ENCODE measurements around the gene PSPC1. TPM values are rescaled to one million over a fixed set of nuclear protein-coding genes. Genes with fewer than 3 reads are reported as not detected.
"Not testable (repeated sequence)": the region's sequence is repeated elsewhere in the genome, so short reads cannot be mapped to it uniquely, and the experiment has no call there.

PSPC1 gene
- total RNA-seq, 1 donor from 2014 or later: 40.0 TPM

DNA sequence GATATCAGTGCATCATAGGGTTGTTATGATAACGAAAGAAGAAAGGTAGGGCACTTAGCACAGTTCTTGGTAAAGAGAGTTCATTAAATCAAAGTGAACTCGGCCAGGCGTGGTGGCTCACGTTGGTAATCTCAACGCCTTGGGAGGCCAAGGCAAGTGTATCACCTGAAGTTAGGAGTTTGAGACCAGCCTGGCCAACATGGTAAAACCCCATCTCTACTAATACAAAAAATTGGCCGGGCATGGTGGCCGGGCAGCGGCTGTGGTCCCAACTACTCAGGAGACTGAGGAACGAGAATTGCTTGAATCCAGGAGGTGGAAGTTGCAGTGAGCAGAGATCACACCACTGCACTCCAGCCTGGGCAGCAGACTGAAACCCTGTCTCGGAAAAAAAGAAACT lies 19.1 kb downstream of the PSPC1 start:
- DNase-seq (ENCODE audit: low spot score): no peak

DNA sequence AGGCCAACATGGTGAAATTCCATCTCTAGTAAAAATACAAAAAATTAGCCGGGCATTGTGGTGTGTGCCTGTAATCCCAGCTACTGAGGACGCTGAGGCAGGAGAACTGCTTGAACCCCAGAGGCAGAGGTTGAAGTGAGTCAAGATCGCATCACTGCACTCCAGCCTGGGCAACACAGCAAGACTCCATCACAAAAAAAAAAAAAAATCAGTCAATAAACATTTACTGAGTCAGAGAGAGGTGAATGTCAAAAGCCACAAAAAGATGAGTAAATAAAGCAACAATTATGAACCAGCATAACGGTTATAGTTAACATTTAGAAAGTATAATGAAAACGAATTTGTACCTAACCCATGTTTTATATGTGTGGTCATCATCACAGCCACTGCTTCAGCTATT lies 23.1 kb downstream of the PSPC1 start:
- DNase-seq (ENCODE audit: low spot score): no peak

DNA sequence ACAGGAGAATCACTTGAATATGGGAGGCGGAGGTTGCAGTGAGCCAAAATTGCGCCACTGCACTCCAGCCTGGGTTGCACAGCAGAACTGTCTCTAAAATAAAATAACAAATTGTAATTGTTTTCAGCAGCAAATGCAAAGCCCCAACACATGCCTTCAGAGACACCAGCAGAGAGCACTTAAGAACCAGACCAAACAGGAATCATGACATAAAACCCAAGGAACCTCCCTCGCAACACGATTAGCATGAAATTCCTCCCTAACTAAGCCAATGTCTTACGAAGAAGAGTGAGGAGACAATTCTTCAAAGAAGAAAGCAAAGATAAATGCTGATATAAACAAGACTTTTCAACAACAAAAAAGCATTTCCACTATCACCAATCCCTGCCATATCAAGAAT lies 40.1 kb downstream of the PSPC1 start:
- no peak for DNase-seq (ENCODE audit: low spot score)

GRCh38 chr13:19737844-19738557 lies 44.7 kb downstream of the PSPC1 start:
- DNase-seq (ENCODE audit: low spot score): no peak

DNA sequence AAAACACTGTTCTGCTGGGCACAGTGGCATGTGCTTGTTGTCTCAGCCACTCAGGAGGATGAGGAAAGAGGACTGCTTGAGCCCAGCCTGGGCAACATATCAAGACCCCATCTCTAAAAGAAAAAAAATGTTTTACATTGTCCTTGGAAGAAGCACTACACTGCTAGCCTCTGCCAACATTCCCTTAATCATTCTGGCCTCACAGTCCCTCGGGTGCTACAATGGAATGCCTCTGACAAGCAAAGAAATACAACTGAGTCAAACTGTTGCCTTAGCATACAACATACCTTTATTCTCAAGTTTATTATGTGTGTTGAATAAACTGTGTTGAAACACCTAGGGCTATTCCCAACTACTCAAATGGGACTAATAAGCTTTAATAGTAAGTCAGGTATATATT lies 56.1 kb downstream of the PSPC1 start:
- no peak for DNase-seq (ENCODE audit: low spot score)

GRCh38 chr13:19725320-19725719 lies 57.4 kb downstream of the PSPC1 start:
- no peak for DNase-seq (ENCODE audit: low spot score)

- DNase-seq (ENCODE audit: low spot score): no peak
These were observed 62.7 kb downstream of the PSPC1 start for GRCh38 chr13:19720039-19720438.

DNA sequence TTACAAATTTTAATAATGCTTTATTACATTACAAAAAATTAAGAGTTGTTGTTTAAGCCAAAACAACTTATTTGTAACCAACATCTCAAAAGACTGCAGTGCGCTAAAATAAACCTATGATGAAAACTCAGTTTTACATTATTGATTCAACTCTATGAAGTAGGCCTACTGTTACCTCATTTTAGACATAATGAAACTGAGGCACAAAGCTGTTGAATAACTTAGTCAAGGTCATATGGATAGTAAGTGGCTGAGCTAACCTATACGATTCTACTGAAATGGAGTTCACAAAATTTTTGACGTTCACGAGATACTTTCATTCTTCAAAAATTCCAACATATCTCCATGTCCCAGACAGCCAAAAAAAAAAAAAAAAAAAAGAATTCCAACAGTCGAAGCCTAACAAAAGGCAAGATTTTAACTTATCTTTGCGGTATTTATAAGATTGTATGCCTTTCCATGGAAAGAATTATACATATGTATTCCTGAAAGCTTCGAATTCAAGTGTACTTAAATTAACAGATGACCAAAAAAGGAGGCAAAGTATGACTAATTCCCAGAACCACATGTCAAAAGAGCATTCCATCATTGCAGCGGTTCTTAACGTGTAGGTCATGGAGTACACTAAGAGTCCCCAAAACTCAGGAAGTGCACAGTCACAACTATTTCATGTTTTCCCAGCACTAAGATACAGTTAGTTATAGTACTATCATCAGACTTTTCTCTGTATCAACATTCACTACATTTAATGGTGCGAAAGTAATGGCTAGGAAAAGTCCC lies 69.4 kb downstream of the PSPC1 start:
- DNase-seq (ENCODE audit: low spot score): no peak

GRCh38 chr13:19709782-19710181 lies 73.0 kb downstream of the PSPC1 start:
- DNase-seq (ENCODE audit: low spot score): not testable (repeated sequence)

DNA sequence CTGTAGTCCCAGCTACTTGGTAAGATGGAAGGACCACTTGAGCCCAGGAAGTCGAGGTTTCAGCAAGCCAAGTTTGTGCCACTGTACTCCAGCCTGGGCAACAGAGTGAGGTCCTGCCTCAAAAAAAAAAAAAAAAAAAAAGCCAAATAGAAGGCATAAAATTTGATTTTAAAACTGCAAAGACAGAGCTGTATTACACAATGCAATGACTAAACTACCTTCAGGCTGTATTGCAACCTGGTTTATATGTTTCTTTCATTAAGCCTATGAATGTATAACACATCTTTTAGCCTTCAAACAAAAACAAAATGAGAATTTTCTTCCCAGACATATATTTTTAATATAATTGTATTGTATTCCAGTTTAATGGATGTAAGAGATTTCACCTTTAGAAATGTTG lies 73.7 kb downstream of the PSPC1 start:
- not testable (repeated sequence) for DNase-seq (ENCODE audit: low spot score)

- not testable (repeated sequence) for DNase-seq (ENCODE audit: low spot score)
These were observed 78.5 kb downstream of the PSPC1 start for GRCh38 chr13:19704256-19704655.

DNA sequence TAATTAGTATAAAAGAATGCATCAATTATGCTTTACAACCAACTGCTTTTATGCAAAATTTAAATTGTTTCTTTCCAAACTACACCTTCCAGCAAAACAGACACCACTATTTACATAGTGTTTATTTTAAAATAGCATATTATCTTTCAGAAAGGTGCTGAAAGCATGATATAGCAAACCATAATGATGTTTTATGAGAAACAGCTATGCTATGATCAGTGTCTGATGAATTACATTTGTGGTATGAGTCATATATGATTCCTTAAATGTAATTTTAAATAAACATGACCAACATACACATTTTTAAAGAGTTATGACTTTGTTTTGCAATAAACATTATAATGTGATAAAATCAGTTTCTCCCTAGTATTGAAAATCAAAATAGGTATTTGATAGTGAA lies 81.1 kb downstream of the PSPC1 start:
- DNase-seq (ENCODE audit: low spot score): not testable (repeated sequence)

GRCh38 chr13:19700963-19701362 lies 81.8 kb downstream of the PSPC1 start:
- DNase-seq (ENCODE audit: low spot score): not testable (repeated sequence)

- no peak for DNase-seq (ENCODE audit: low spot score)
These were observed 86.9 kb downstream of the PSPC1 start for GRCh38 chr13:19695829-19696228.

DNA sequence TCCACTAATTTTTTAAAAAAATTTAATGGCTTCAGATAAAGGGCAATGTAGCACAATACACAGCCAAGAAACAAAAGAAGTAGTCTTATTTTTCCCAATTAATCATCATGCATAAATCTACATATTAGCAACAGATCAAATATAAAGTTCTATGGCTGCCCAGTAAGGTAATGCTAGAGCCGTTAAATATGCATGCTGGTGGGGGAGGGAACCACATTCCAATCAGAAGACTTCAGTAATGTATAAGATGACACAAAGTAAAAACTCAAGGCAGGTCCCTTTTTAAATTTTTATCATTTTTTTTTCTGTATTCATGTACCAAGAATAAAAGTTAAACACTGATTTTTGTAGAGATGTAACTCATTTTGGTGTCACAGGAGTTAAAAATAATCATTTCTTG lies 87.3 kb downstream of the PSPC1 start:
- DNase-seq (ENCODE audit: low spot score): no peak

DNA sequence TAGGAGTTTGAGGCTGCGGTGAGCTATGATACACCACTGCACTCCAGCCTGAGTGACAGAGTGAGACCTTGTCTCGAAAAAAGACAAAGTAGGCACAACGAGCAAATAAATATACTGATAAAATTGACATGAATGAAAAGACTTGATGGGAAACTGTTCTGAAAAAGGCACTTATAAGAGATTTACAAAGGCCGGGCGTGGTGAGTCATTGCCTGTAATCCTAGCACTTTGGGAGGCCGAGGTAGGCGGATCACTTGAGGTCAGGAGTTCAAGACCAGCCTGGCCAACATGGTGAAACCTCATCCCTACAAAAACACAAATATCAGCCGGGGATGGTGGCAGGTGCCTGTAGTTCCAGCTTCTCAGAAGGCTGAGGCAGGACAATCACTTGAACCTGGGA lies 91.3 kb downstream of the PSPC1 start:
- DNase-seq (ENCODE audit: low spot score): not testable (repeated sequence)

DNA sequence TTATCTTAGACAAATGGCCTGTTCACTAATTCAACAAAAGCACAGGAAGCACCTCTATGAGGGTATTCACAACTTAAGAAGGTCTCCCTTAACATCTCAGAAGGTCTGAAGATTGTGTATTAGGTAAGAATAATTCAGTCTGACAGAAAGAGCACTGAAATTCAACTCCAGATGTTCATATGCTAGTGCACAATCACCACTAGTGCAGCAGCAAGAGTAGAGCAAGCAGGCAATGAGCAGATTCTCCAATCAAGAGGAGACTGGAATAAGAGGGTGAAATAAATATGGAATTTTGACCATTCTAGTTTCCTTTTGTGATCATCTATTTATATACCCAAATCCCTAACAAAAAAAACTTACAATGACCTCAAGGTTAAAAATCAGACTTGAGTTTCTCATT lies 97.3 kb downstream of the PSPC1 start:
- no peak for DNase-seq (ENCODE audit: low spot score)

DNA sequence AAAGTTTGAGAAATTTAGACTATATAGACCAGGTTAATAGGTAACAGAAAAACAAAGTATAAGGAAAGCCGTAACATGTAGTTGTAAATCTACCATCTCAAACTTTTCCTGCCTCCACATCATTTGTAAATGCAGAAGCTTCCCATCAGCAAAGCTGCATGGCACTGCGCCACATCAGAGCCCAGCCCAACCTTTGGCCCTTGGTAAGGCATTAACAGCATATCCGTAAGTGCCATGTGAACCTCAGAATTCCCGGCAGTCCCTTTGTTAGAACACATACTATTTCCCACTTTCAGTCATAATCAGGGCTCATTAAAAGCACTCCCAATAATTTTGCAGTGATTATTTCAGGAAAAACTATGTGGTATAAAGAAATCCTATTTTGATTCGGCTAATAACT lies 97.7 kb downstream of the PSPC1 start:
- peak; percentile 68 for DNase-seq (ENCODE audit: low spot score)

GRCh38 chr13:19681517-19681916 lies 101.2 kb downstream of the PSPC1 start:
- DNase-seq (ENCODE audit: low spot score): no peak

GRCh38 chr13:19680751-19681150 lies 102.0 kb downstream of the PSPC1 start:
- DNase-seq (ENCODE audit: low spot score): no peak

GRCh38 chr13:19676168-19676567 lies 106.6 kb downstream of the PSPC1 start:
- DNase-seq (ENCODE audit: low spot score): no peak

DNA sequence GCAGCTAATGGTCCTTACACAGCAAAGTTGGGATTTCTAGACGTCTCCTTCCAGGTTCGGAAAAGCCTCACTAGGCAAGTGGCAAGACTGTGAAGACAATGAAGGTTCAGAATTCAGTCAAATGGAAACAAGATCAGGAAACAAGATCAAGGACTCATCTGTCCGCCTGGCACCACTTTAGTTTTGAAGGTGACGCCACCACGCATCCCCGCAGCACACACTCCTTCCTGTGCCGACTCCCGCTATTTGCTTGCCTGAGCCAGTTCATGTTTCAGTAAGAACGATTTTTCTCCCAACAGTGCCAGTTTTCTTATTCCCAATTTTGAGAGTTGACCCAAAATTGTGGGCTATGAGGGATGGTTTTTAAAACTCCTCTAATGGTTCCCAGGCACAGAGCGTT lies 107.8 kb downstream of the PSPC1 start:
- no peak for DNase-seq (ENCODE audit: low spot score)

Data from mucosa of gallbladder (tissue), 1 donor.